SH-SY5Y (cell line): ENCODE results near the gene SLC10A2.

Source experiments
- GATA2 ChIP-seq: IDR thresholded peaks from 2 replicates; pipeline ENCODE4 v1.6.1; 2011; ENCODE audit warnings: mild to moderate bottlenecking, low read depth, low read length
- GATA3 ChIP-seq: IDR thresholded peaks from 2 replicates; pipeline ENCODE4 v1.6.1; 2011; ENCODE audit warnings: low read depth, mild to moderate bottlenecking, low read length, moderate library complexity

DNA sequence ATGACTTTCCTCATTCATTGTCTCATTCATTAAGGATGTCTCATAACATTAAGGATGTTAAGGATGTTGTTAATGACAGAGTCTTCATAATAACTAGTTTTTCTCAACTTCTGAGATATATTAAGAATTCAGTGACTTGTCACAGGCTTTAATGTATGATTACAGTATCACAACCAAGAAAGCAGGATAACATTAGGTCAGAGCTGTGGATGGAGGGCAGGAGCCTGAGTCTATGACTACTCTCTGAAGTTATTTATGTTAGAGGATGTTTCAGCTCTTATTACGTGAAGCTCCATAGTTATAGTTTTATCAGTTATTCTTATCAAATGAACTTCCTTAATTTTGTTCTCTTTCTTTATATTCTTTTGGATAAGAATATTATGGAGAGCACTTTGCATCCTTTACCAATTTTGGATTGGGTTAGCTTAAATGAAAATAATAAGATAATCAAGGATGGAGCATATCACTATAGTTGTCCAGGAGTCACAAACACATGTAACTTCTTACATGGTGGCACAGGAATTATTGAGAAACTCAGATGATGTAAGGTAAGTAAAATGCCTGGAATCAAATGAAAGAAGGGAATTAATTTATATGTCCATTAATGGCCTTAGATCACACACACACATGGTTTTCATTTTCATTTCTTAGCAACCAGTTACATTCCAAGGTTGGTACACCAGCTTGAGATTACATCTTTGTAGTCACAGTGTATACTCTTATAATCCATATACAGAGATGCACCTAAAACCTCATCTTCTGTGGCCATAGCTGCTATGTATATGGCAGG is 57.0 kb downstream of the SLC10A2 start:
- TF ChIP-seq GATA3: no peak
- no peak for TF ChIP-seq GATA2
